ENCODE measurements around the gene BMP10.
"Not testable (repeated sequence)": the region's sequence is repeated elsewhere in the genome, so short reads cannot be mapped to it uniquely, and the experiment has no call there.

Gene BMP10

DNA sequence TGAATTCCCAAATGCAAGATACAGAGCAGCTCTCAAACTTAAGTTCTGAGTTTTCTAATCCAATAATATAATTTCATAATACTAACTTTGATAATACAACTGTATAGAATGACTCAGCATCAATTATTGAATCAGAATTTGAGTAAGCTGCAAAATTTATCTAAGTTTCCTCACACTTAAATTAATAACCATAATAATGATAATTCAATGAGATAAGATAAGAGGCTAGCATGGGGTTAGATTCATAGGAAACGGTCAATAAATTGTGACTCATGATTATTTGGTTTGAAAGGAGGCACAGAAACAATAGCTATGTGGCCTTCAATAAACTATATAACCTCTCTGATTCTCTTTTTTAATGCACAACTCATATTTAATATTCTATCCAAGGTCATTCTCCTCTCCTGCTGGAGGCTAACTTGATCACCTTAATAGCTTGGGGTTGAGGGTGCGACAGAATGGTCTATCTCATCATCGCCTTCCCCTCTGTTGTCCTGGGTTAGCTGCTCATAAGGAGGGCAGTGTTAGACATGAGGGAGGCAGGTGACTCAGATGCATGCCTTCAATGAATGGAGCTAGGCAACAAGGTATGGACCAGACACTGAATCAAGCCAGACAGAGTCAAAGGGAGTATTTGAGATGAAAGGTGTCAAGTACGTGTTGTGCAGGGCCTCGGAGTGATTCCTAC, 36.2 kb upstream of the BMP10 start:
- TF ChIP-seq, protein P1, sequence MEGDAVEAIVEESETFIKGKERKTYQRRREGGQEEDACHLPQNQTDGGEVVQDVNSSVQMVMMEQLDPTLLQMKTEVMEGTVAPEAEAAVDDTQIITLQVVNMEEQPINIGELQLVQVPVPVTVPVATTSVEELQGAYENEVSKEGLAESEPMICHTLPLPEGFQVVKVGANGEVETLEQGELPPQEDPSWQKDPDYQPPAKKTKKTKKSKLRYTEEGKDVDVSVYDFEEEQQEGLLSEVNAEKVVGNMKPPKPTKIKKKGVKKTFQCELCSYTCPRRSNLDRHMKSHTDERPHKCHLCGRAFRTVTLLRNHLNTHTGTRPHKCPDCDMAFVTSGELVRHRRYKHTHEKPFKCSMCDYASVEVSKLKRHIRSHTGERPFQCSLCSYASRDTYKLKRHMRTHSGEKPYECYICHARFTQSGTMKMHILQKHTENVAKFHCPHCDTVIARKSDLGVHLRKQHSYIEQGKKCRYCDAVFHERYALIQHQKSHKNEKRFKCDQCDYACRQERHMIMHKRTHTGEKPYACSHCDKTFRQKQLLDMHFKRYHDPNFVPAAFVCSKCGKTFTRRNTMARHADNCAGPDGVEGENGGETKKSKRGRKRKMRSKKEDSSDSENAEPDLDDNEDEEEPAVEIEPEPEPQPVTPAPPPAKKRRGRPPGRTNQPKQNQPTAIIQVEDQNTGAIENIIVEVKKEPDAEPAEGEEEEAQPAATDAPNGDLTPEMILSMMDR (IDR thresholded peaks at IDR 0.05; ENCODE audit: extremely low read depth, missing control alignments): no peak
- no peak for DNase-seq (ENCODE audit: low spot score)

DNA sequence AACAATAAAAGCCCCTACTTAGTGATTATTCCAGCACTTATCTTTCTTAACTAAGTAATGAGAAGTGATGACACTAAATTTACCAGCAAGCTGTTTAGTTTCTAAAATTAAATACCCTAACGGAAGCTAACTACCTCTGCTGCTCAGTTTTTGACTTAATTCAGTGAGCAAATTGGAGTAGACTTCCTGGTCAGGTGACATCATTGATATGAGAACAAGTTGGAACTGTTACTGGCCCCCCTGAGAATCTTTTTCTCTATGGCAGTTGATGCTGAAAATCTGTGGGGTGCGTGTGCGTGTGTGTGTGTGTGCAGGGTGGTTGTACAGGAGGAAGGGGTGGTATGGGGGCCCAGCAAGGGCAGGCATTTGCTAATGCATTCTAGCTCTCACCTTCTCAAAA, 35.5 kb upstream of the BMP10 start:
- no peak for DNase-seq (ENCODE audit: low spot score)
- TF ChIP-seq, protein P1 (IDR thresholded peaks at IDR 0.05; ENCODE audit: extremely low read depth, missing control alignments): no peak

DNA sequence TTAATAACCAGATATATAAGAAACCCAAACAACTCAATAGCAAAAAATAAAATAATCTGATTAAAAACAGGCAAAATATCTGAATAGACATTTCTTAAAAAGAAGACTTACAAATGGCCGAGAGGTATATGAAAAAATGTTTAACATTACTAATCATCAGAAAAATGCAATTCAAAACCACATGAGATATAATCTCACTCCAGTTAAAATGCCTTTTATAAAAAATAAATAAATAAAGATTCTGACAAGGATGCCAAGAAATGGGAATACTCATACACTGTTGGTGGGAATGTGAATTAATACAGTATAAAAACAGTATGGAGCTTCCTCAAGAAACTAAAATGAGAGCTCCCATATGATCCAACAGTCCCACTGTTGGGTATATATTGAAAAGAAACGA, 33.9 kb upstream of the BMP10 start:
- DNase-seq (ENCODE audit: low spot score): no peak
- TF ChIP-seq, protein P1 (IDR thresholded peaks at IDR 0.05; ENCODE audit: extremely low read depth, missing control alignments): no peak

DNA sequence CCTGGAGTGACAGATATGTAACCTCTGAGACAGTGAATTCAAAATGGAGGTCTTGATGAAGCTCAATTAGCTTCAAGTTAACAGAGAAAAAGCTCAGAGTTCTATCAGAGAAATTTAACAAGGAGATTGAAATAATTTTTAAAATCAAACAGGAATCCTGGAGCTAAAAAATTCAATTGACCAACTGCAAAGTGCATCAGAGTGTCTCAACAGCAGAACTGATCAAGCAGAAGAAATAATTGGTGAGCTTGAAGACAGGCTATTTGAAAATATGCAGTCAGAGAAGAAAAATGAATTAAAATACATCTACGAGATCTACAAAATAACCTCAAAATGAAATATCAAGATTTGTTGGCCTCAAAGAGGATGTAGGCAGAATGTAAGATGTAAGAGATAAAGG, 30.4 kb upstream of the BMP10 start:
- no peak for DNase-seq (ENCODE audit: low spot score)
- TF ChIP-seq, protein P1 (IDR thresholded peaks at IDR 0.05; ENCODE audit: extremely low read depth, missing control alignments): no peak

DNA sequence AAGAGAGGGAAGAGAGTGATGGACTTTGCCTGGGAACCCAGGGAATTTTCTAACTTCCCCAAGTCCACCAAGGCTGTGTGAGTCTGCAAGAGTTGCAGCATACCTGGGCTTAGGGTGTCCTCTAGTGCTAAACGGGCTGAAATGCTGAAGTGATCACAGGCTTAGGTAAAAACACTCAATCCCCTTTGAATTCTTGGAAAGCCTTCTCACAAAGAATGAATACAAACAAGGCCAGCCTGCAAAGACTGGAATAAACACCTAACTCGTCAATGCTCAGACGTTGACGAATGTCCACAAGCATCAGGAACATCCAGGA, 30.0 kb upstream of the BMP10 start:
- DNase-seq (ENCODE audit: low spot score): no peak
- TF ChIP-seq, protein P1 (IDR thresholded peaks at IDR 0.05; ENCODE audit: extremely low read depth, missing control alignments): no peak

DNA sequence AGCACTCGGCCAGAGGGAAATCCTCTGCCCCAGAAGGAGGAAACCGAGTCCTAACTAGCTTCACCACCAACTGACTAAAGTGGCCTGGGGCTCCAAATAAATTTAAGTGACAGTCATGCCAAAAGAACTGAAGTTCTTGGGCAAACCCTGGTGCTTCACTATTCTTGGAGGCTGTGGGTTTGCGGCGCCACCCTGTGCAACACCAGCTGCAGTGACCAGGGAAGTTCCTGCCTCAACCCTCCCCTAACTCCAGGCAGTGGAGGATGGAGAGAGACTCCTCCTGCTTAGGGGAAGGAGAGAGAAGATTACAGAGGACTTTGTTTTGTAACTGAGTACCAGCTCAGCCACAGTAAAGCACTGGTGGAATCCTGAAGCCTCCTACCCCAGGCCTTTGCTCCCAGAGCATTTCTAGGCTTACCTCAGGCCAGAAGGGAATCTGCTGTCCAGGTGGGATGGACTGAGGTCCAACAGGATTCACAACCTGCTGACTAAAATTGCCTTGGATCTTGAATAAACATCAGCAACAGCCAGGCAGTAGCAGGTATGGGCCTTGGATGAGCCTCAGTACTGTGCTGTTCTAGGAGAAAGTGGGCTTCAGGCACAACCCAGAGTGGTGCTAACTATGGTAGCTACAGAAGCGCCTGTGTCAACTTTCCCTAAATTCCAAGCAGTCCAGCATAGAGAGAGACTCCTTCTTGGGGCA, 29.4 kb upstream of the BMP10 start:
- DNase-seq (ENCODE audit: low spot score): no peak
- TF ChIP-seq, protein P1 (IDR thresholded peaks at IDR 0.05; ENCODE audit: extremely low read depth, missing control alignments): no peak

DNA sequence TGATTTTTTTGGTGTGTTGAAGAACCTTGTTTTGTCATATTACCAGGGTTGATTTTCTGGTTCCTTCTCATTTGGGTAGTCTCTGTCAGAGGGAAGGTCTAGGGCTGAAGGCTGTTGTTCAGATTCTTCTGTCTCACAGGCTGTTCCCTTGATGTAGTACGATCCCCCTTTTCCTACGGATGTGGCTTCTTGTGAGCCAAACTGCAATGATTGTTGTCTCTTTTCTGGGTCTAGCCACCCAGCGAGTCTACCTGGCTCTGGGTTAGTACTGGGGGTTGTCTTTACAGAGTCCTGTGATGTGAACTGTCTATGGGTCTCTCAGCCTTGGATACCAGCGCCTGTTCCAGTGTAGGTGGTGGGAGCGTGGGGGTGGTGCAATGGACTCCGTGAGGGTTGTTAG, 24.8 kb upstream of the BMP10 start:
- not testable (repeated sequence) for DNase-seq (ENCODE audit: low spot score)

DNA sequence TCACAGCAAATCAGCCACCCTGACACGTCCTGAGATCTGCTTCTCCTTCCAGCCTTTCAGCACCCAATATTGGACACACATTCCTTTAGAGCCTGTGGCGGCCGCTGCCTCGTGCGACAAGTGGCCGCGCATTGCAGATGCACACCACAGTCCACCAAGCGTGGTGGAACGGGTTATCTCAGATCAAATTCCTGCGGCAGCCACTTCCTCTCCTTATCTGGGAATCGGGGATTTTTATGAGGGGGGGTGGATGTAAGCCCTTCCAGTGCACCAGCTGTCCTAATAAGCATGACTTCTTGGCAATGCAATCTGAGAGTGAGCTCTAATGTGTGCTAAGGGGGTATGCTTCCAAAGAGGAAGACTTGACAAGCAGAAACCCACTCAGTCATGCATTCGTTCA, 18.3 kb upstream of the BMP10 start:
- DNase-seq (ENCODE audit: low spot score): no peak
- TF ChIP-seq, protein P1 (IDR thresholded peaks at IDR 0.05; ENCODE audit: extremely low read depth, missing control alignments): no peak

Measured in GM20000 (cell line).